ENCODE measurements around the gene CYBA. TPM values are rescaled to one million over a fixed set of nuclear protein-coding genes. Genes with fewer than 3 reads are reported as not detected.

Gene CYBA
- total and polyA plus RNA-seq, 9 of the 15 experiments (the other 6 are each of a cell fraction or from before 2014, with no cell fraction given): 0.34 to 683 (median 93.0) TPM

GRCh38 chr16:88681084-88681680 is 30.3 kb upstream of the CYBA start (continued):
- no peak for TF ChIP-seq TSHZ1 (CRISPR knock-in tag; IDR thresholded peaks at IDR 0.05)
- TF ChIP-seq SAP30 (IDR thresholded peaks at IDR 0.05; ENCODE audit: borderline replicate concordance, insufficient read depth, low read depth, low read length, poor library complexity, severe bottlenecking): no peak
- no peak for TF ChIP-seq TARDBP (IDR thresholded peaks at IDR 0.05)
- 0 out of 2 replicates have a peak, but pooled peaks have one; percentile 12 for TF ChIP-seq ATF7 (IDR thresholded peaks at IDR 0.05)
- TF ChIP-seq PCBP1 (IDR thresholded peaks at IDR 0.05; ENCODE audit: low read depth, low read length, poor library complexity, severe bottlenecking): peak; percentile 61
- no peak for TF ChIP-seq NR2C1 (IDR thresholded peaks at IDR 0.05)
- TF ChIP-seq NR2C1 (tag; IDR thresholded peaks at IDR 0.05): no peak
- TF ChIP-seq POLR2G (IDR thresholded peaks at IDR 0.05; ENCODE audit: low read depth, low read length): peak; percentile 63
- TF ChIP-seq MEIS2 (IDR thresholded peaks at IDR 0.05; ENCODE audit: partially characterized antibody): no peak
- TF ChIP-seq FOXJ2 (tag; IDR thresholded peaks at IDR 0.05): no peak
- TF ChIP-seq ZFP1 (CRISPR knock-in tag; IDR thresholded peaks at IDR 0.05): no peak
- TF ChIP-seq MBD1 (CRISPR knock-in tag; IDR thresholded peaks at IDR 0.05): no peak
- no peak for TF ChIP-seq GATA2 (CRISPR knock-in tag; IDR thresholded peaks at IDR 0.05)
- peak in 1 of 2 experiments; percentile 65; a peak in 2 of 4 replicates for TF ChIP-seq RAD21 (CRISPR knock-in tag; conservative IDR thresholded peaks at IDR 0.05 in 1 of 2, IDR thresholded peaks at IDR 0.05 in 1 of 2)
- no peak for TF ChIP-seq HMBOX1 (IDR thresholded peaks at IDR 0.05)
- no peak for TF ChIP-seq NEUROD1 (IDR thresholded peaks at IDR 0.05; ENCODE audit: borderline replicate concordance, low read depth, low read length, partially characterized antibody)
- TF ChIP-seq ZNF324 (CRISPR knock-in tag; IDR thresholded peaks at IDR 0.05): no peak
- 0 out of 2 replicates have a peak, but pooled peaks have one; percentile 23 for TF ChIP-seq MAX (CRISPR knock-in tag; IDR thresholded peaks at IDR 0.05)
- TF ChIP-seq NCOR1 (IDR thresholded peaks at IDR 0.05): no peak
- no peak for TF ChIP-seq NR2C2 (CRISPR knock-in tag; IDR thresholded peaks at IDR 0.05)
- no peak for TF ChIP-seq NR2C2 (tag; IDR thresholded peaks at IDR 0.05)
- no peak for TF ChIP-seq CBX5 (IDR thresholded peaks at IDR 0.05; ENCODE audit: borderline replicate concordance, low read depth)
- TF ChIP-seq ZNF717 (CRISPR knock-in tag; IDR thresholded peaks at IDR 0.05): no peak
